ENCODE data around the gene OR5D16. TPM values are rescaled to one million over a fixed set of nuclear protein-coding genes. Genes with fewer than 3 reads are reported as not detected.

OR5D16 gene
- total RNA-seq (not detected), polyA plus RNA-seq (ENCODE audit: insufficient read depth in 1 of 8, insufficient read length in 8 of 8, low replicate concordance in 1 of 8) (not detected)
- long read RNA-seq, donor 1 = 0 reads
- long read RNA-seq, donor 2 = 0 reads
- long read RNA-seq, donor 3 = 0 reads
- long read RNA-seq, donor 4 = 0 reads
- long read RNA-seq, donor 5 = 0 reads
- long read RNA-seq, donor 6 = 0 reads
- long read RNA-seq, donor 7 = 0 reads
- long read RNA-seq, donor 8 = 0 reads
- long read RNA-seq, donor 9 = 0 reads
- long read RNA-seq, donor 10 = 0 reads
- long read RNA-seq, donor 11 = 0 reads

DNA sequence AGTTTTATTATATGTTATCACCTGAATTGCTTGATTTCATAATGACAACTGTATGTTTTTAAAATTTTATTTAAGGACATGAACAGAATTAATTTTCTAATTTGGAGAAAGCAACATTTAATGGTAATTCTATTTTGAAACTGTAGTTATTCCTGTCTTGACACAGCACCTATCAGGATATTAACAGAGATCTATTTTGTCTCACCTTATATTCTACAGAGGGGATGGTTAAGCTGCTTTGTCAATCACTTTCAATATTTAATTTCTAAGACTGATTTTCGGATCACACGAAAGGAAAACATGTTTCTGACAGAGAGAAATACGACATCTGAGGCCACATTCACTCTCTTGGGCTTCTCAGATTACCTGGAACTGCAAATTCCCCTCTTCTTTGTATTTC, at the start of gene OR5D16:
Gene OR5D16, plus strand, starts transcription at position 301 of the 400 bp plus-strand sequence. Its CDS starts 0 bp downstream, at position 301.
- no peaks in the 10 kb centered on the region for H3K27me3 ChIP-seq (ENCODE audit: control insufficient read depth, insufficient read depth, low read length)
- peaks cover 19% of the 10 kb centered on the region for H3K9me3 ChIP-seq (replicated peaks; ENCODE audit: control insufficient read depth, low read depth, low read length)
- WGBS (ENCODE audit: insufficient coverage) = no CpG with 5 or more reads among the region's 3 CpGs

DNA sequence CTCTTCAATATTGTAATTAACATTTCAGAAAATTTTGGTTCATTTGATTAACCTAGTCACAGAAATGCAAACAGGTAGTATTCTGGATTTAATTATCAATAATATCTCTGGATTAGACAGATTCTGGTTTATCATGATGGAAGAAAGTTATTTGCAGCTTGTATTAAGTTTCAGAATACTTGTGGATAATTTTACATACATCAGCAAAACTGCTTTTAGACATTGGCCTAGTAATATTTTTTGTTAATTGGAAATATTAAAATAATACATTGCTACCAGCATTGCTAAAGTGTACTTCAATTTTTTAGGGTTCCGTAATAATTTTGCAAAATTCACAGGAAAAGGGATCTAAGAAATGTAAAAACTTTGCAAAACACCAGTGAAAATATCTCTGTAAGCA, 46.9 kb upstream of the OR5D16 start:
- no peak for DNase-seq
- WGBS (ENCODE audit: insufficient coverage) = no CpG with 5 or more reads among the region's 1 CpG

More for the DNA sequence above, at the start of gene OR5D16:
- Histone ChIP-seq H3K27ac (ENCODE audit: low read length) (no peak within 1 kb of the TSS), H3K36me3 (ENCODE audit: control insufficient read depth, insufficient read depth, low read length) (no peaks in the 10 kb centered on the region), H3K4me3 (ENCODE audit: low read length) (no peak within 1 kb of the TSS), H3K4me1 (ENCODE audit: control insufficient read depth, insufficient read depth, low read length) (no peaks in the 10 kb centered on the region)
- no peak for DNase-seq

DNA sequence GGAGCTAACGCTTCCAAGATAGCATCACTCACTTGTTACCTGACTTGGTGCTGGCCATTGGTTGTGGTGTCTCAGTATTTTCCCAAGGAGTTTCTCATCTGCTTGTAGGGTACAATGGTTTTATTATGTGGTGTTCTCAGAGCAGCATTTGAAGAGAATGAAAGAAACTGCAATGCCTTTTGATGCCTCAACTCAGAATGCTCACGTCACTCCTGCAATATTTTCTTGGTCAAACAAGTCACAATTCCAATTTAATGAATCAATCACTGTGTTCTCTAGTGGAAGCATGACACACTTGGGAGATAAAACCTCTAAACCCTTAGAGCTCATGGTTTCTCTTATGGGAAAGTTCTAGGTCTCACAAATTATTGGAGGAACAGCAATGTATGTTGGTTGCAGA, 45.2 kb upstream of the OR5D16 start:
- DNase-seq = no peak
- Histone ChIP-seq H3K4me1 (ENCODE audit: control insufficient read depth, insufficient read depth, low read length) (no peaks in the 10 kb centered on the region), H3K4me3 (ENCODE audit: low read length) (no peak overlapping the region), H3K27me3 (ENCODE audit: control insufficient read depth, insufficient read depth, low read length) (no peaks in the 10 kb centered on the region), H3K36me3 (ENCODE audit: control insufficient read depth, insufficient read depth, low read length) (no peaks in the 10 kb centered on the region), H3K27ac (ENCODE audit: low read length) (no peak overlapping the region), H3K9me3 (replicated peaks; ENCODE audit: control insufficient read depth, low read depth, low read length) (peaks cover 19% of the 10 kb centered on the region)
- no CpG with 5 or more reads among the region's 2 CpGs for WGBS (ENCODE audit: insufficient coverage)

More for the DNA sequence above, 46.9 kb upstream of the OR5D16 start:
- Histone ChIP-seq H3K36me3 (ENCODE audit: control insufficient read depth, insufficient read depth, low read length) (no peaks in the 10 kb centered on the region), H3K4me1 (ENCODE audit: control insufficient read depth, insufficient read depth, low read length) (no peaks in the 10 kb centered on the region), H3K27ac (ENCODE audit: low read length) (no peak overlapping the region), H3K9me3 (replicated peaks; ENCODE audit: control insufficient read depth, low read depth, low read length) (peaks cover 26% of the 10 kb centered on the region), H3K27me3 (ENCODE audit: control insufficient read depth, insufficient read depth, low read length) (no peaks in the 10 kb centered on the region), H3K4me3 (ENCODE audit: low read length) (no peak overlapping the region)

DNA sequence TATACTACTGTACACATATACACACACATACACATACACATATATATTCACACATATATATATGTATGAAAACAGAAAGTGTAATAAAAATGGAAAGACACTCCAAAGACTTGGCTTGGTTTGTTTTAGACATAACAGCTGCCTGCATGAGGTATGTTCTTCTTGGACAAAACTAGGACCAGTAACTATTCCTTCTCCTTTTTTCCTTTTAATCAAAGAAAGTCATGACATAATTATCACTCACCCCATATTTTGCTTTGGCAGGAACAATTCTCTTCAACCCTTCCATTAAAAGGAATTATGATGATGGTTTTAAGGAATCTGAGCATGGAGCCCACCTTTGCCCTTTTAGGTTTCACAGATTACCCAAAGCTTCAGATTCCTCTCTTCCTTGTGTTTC, 43.3 kb upstream of the OR5D16 start, which contains the start of gene OR5D14:
Gene OR5D14, plus strand, starts transcription at position 301 of the 400 bp plus-strand sequence. Its CDS starts 0 bp downstream, at position 301.
- H3K36me3 ChIP-seq (ENCODE audit: control insufficient read depth, insufficient read depth, low read length) = no peaks in the 10 kb centered on the region
- H3K4me3 ChIP-seq (ENCODE audit: low read length) = no peak within 1 kb of the TSS
- H3K27me3 ChIP-seq (ENCODE audit: control insufficient read depth, insufficient read depth, low read length) = no peaks in the 10 kb centered on the region
- peaks cover 27% of the 10 kb centered on the region for H3K9me3 ChIP-seq (replicated peaks; ENCODE audit: control insufficient read depth, low read depth, low read length)
- H3K27ac ChIP-seq (ENCODE audit: low read length) = no peak within 1 kb of the TSS
- no peaks in the 10 kb centered on the region for H3K4me1 ChIP-seq (ENCODE audit: control insufficient read depth, insufficient read depth, low read length)
- DNase-seq = no peak

DNA sequence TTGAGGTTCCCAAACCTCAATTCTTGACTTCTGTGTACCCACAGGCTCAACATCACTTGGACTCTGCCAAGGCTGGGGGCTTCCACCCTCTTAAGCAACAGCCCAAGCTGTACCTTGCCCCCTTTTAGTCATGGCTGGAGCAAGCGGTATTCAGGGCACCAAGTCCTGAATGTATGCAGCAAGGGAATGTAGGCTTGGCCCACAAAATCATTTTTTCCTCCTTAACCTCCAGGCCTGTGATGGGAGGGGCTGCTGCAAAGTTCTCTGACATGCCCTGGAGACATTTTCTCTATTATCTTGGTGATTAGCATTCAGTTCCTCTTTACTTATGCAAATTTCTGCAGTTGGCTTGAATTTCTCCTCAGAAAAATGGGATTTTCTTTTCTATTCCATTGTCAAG, 32.3 kb upstream of the OR5D16 start:
- no CpG with 5 or more reads among the region's 1 CpG for WGBS (ENCODE audit: insufficient coverage)
- DNase-seq = no peak
- Histone ChIP-seq H3K9me3 (replicated peaks; ENCODE audit: control insufficient read depth, low read depth, low read length) (peaks cover 15% of the 10 kb centered on the region), H3K4me1 (ENCODE audit: control insufficient read depth, insufficient read depth, low read length) (no peaks in the 10 kb centered on the region), H3K4me3 (ENCODE audit: low read length) (no peak overlapping the region), H3K27ac (ENCODE audit: low read length) (no peak overlapping the region), H3K36me3 (ENCODE audit: control insufficient read depth, insufficient read depth, low read length) (no peaks in the 10 kb centered on the region), H3K27me3 (ENCODE audit: control insufficient read depth, insufficient read depth, low read length) (no peaks in the 10 kb centered on the region)

DNA sequence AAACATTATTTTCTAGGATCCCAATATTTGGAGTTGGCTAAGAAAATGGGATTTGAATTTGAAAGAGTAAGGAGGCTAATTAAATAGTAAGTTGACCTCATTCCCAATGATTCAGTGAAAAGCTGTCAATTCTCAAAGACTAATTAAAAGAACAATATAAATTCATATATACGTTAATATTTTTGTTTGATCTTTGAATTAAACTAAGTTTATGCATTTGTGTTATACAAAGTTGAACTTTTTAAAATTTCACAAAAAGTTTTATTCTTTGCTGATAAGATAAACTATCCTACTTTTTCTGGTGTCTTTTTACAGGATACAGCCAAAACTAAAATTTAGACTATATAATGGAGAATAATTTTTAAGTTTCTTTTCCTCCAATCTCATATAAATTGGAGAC, 27.5 kb upstream of the OR5D16 start, which contains the start of gene OR5L1:
Gene OR5L1, plus strand, starts transcription at position 301 of the 400 bp plus-strand sequence. CDS start 100 bp downstream, outside the sequence.
- H3K4me3 ChIP-seq (ENCODE audit: low read length) = no peak within 1 kb of the TSS
- no peaks in the 10 kb centered on the region for H3K36me3 ChIP-seq (ENCODE audit: control insufficient read depth, insufficient read depth, low read length)
- no peaks in the 10 kb centered on the region for H3K4me1 ChIP-seq (ENCODE audit: control insufficient read depth, insufficient read depth, low read length)
- H3K27ac ChIP-seq (ENCODE audit: low read length) = no peak within 1 kb of the TSS
- DNase-seq = no peak
- no peaks in the 10 kb centered on the region for H3K27me3 ChIP-seq (ENCODE audit: control insufficient read depth, insufficient read depth, low read length)
- peaks cover 22% of the 10 kb centered on the region for H3K9me3 ChIP-seq (replicated peaks; ENCODE audit: control insufficient read depth, low read depth, low read length)
- WGBS (ENCODE audit: insufficient coverage) = no CpG with 5 or more reads among the region's 1 CpG

DNA sequence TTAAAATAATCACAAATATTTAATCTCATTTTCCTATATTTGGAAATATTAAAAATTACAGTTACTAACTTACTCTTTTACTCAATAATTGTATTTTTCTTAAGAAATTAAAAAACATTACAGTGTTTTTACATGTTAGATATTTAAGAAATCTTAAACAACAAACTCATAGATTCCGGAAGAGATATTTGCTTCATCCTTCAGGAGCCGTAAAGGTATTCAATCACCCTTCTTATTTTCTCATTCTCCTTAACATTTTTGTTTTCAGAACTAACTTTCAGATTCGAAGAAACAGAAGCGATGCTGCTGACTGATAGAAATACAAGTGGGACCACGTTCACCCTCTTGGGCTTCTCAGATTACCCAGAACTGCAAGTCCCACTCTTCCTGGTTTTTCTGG, 19.2 kb upstream of the OR5D16 start, which contains the start of gene OR5D18:
Gene OR5D18, plus strand, starts transcription at position 301 of the 400 bp plus-strand sequence. Its CDS starts 0 bp downstream, at position 301.
- H3K9me3 ChIP-seq (replicated peaks; ENCODE audit: control insufficient read depth, low read depth, low read length) = peaks cover 22% of the 10 kb centered on the region
- no peaks in the 10 kb centered on the region for H3K36me3 ChIP-seq (ENCODE audit: control insufficient read depth, insufficient read depth, low read length)
- no peak within 1 kb of the TSS for H3K4me3 ChIP-seq (ENCODE audit: low read length)
- H3K27ac ChIP-seq (ENCODE audit: low read length) = no peak within 1 kb of the TSS
- no peak for DNase-seq
- WGBS (ENCODE audit: insufficient coverage) = 82% methylated on average over 4 of the region's 5 CpGs
- no peaks in the 10 kb centered on the region for H3K4me1 ChIP-seq (ENCODE audit: control insufficient read depth, insufficient read depth, low read length)
- no peaks in the 10 kb centered on the region for H3K27me3 ChIP-seq (ENCODE audit: control insufficient read depth, insufficient read depth, low read length)

DNA sequence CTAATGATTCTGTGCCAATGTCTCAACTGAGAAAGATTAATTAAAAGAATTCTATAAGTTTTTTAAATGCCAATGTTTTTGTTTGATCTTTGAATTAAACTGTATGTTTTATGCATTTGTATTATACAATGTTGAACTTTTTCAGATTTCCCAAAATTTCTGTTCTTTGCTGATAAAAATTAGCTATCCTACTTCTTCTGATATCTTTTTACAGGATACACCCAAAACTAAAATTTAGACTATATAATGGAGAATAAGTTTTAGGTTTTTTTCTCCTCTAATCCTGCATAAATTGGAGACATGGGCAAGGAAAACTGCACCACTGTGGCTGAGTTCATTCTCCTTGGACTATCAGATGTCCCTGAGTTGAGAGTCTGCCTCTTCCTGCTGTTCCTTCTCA, 11.6 kb upstream of the OR5D16 start, which contains the start of gene OR5L2:
Gene OR5L2, plus strand, starts transcription at position 301 of the 400 bp plus-strand sequence. Its CDS starts 0 bp downstream, at position 301.
- H3K27ac ChIP-seq (ENCODE audit: low read length) = no peak within 1 kb of the TSS

DNA sequence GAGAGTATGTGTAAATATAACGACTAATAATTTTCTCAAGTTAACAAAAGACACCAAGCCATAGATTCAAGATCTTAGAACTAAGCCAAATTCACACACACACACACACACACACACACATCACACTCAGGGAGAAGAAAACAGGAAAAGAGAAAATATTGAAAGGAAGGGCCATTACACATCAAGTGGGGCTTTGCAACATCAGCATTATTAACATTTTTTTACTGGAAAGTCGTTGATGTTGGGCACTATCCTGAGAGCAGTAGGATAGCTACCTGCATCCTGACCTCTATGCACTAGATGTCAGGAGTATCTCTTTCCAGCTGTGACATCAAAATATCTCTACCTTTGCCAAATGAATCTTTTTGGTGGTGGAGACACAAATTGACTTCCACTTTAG, 8.9 kb downstream of the OR5D16 start:
- Histone ChIP-seq H3K9me3 (replicated peaks; ENCODE audit: control insufficient read depth, low read depth, low read length) (peaks cover 6% of the 10 kb centered on the region), H3K36me3 (ENCODE audit: control insufficient read depth, insufficient read depth, low read length) (no peaks in the 10 kb centered on the region), H3K27me3 (ENCODE audit: control insufficient read depth, insufficient read depth, low read length) (no peaks in the 10 kb centered on the region), H3K27ac (ENCODE audit: low read length) (no peak overlapping the region), H3K4me1 (ENCODE audit: control insufficient read depth, insufficient read depth, low read length) (no peaks in the 10 kb centered on the region), H3K4me3 (ENCODE audit: low read length) (no peak overlapping the region)
- no CpG with 5 or more reads among the region's 2 CpGs for WGBS (ENCODE audit: insufficient coverage)
- no peak for DNase-seq

More for the DNA sequence above, 11.6 kb upstream of the OR5D16 start, which contains the start of gene OR5L2:
- Histone ChIP-seq H3K27me3 (ENCODE audit: control insufficient read depth, insufficient read depth, low read length) (no peaks in the 10 kb centered on the region), H3K4me1 (ENCODE audit: control insufficient read depth, insufficient read depth, low read length) (no peaks in the 10 kb centered on the region), H3K9me3 (replicated peaks; ENCODE audit: control insufficient read depth, low read depth, low read length) (peaks cover 24% of the 10 kb centered on the region), H3K36me3 (ENCODE audit: control insufficient read depth, insufficient read depth, low read length) (no peaks in the 10 kb centered on the region), H3K4me3 (ENCODE audit: low read length) (no peak within 1 kb of the TSS)
- no peak for DNase-seq

DNA sequence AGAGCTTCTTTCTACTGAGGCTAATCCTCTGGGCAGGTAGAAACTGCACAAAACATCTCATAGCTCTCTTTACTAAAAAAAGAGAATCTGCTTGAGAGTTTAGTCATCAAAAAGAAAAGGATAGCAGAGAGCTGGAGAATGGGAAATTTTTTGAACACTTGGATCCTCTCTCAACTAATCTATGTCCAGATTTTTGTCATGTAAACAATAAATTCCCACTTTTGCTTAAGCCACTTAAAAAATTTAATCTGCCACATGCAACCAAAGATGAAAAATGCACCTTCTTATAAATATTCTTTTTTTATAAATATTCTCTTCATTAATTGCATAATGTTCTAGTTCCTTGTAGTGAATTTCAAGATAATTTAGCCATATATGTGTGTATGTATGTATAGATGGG, 10.5 kb downstream of the OR5D16 start:
- Histone ChIP-seq H3K27me3 (ENCODE audit: control insufficient read depth, insufficient read depth, low read length) (no peaks in the 10 kb centered on the region), H3K27ac (ENCODE audit: low read length) (no peak overlapping the region), H3K4me3 (ENCODE audit: low read length) (no peak overlapping the region), H3K4me1 (ENCODE audit: control insufficient read depth, insufficient read depth, low read length) (no peaks in the 10 kb centered on the region), H3K9me3 (replicated peaks; ENCODE audit: control insufficient read depth, low read depth, low read length) (peaks cover 6% of the 10 kb centered on the region), H3K36me3 (ENCODE audit: control insufficient read depth, insufficient read depth, low read length) (no peaks in the 10 kb centered on the region)
- DNase-seq = no peak

All from muscle of leg (tissue), 16 donors.